HL-60/S4 treated with retinoic acid at 250 ng/mL for 4 days and 3 days (cell line): ENCODE results near the gene PODXL2.

Source experiments
- in situ Hi-C: fragments of 300-500 bp; cut with MboI; formaldehyde crosslinking; loops from 2 replicates; pipeline ENCODE4 v1.7.0; 2022; ENCODE audit warnings: low sequenced_read_pairs

The PODXL2 gene

GRCh38 chr3:127706785-127707351 lies 77.9 kb downstream of the PODXL2 start:
- in situ Hi-C loops: no loop called here

- in situ Hi-C loops: no loop called here
Observed at GRCh38 chr3:127707851-127708411, 78.9 kb downstream of the PODXL2 start.

GRCh38 chr3:127708837-127709236 lies 79.9 kb downstream of the PODXL2 start:
- in situ Hi-C loops: no loop called here

GRCh38 chr3:127709320-127710060 lies 80.5 kb downstream of the PODXL2 start:
- in situ Hi-C loops: no loop called here

- in situ Hi-C loops: no loop called here
Observed at GRCh38 chr3:127710155-127710941, 81.4 kb downstream of the PODXL2 start.

- in situ Hi-C loops: no loop called here
Observed at GRCh38 chr3:127711021-127711695, 82.2 kb downstream of the PODXL2 start.

- in situ Hi-C loops: no loop called here
Observed at GRCh38 chr3:127711896-127712295, 82.9 kb downstream of the PODXL2 start.

GRCh38 chr3:127712461-127712860 lies 83.5 kb downstream of the PODXL2 start:
- in situ Hi-C loops: no loop called here

- in situ Hi-C loops: no loop called here
Observed at GRCh38 chr3:127712881-127713771, 84.1 kb downstream of the PODXL2 start.

GRCh38 chr3:127714125-127714571 lies 85.2 kb downstream of the PODXL2 start:
- in situ Hi-C loops: no loop called here

- in situ Hi-C loops: no loop called here
Observed at GRCh38 chr3:127714866-127715265, 85.9 kb downstream of the PODXL2 start.

- in situ Hi-C loops: no loop called here
Observed at GRCh38 chr3:127715532-127715931, 86.5 kb downstream of the PODXL2 start.

GRCh38 chr3:127716384-127716783 lies 87.4 kb downstream of the PODXL2 start:
- in situ Hi-C loops: no loop called here

GRCh38 chr3:127717357-127718244 lies 88.6 kb downstream of the PODXL2 start:
- in situ Hi-C loops: no loop called here

- in situ Hi-C loops: no loop called here
Observed at GRCh38 chr3:127718245-127718915, 89.4 kb downstream of the PODXL2 start.

- in situ Hi-C loops: no loop called here
Observed at GRCh38 chr3:127718916-127719290, 89.9 kb downstream of the PODXL2 start.

GRCh38 chr3:127719369-127719768 lies 90.4 kb downstream of the PODXL2 start:
- in situ Hi-C loops: no loop called here

- in situ Hi-C loops: no loop called here
Observed at GRCh38 chr3:127720161-127720823, 91.3 kb downstream of the PODXL2 start.
